Measurements from ENCODE around the gene HIP1R.

- TF ChIP-seq CTCF (IDR thresholded peaks at IDR 0.05) (no peak), POLR2A (IDR thresholded peaks at IDR 0.05) (no peak)
These were observed 49.6 kb downstream of the HIP1R start for GRCh38 chr12:122884860-122885259.

All from heart left ventricle (tissue), 13 donors.